Esophagus mucosa (tissue), 1 donor: Measurements from ENCODE around the gene AMFR. TPM values are rescaled to one million over a fixed set of nuclear protein-coding genes. Genes with fewer than 3 reads are reported as not detected.
"Not testable (repeated sequence)": the region's sequence is repeated elsewhere in the genome, so short reads cannot be mapped to it uniquely, and the experiment has no call there.

Source experiments
- ATAC-seq: fragments of 200-7000 bp; cut with Tn5 transposase; one replicate; pipeline ENCODE4 v1.9.1; 2020
- total RNA-seq: library from RNA; stranded (reverse); gene quantifications from one replicate; pipeline ENCODE4 v1.2.4, GENCODE V29; 2023
- donor health status: DM: yes; HTN: yes; CAD: no.

The AMFR gene
- total RNA-seq, 1 donor from 2014 or later: 74.2 TPM

DNA sequence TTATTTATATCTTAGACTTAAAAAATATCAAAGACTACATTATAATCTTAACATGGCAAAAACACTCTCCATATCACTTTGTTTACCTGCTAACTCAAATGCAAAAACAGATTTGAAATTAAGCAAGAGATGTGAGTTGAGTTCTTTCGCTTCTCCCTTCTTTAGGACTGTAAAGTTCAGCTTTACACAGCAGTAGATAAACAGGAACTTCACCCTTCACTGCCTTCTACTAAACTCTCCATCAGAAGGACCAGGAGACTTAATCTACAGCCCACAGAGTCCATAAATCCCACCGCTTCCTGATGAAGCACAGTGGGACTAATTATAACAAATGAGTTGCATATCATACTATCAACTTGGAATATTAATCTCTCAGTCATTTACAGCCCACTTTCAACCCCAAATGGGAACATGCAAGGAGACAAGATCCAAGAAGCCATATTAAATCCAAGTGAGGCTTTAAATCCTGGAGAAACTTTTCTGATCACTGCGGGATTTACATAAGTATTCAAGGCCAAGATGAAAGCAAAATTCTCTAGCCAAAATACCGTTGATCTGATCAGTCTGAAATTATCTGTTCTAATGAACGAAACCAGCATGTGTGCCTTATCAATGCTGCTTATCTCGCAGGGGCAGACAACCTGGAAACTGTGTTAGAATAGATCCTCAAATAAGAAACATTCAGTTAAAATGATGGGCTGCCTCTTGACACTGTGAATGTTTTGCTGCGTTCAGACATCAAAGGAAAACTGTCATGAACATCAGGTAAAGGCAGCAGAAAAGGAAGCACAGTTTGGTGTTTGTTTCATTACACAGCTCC is 1.6 kb downstream of the AMFR start:
- no peak for ATAC-seq

DNA sequence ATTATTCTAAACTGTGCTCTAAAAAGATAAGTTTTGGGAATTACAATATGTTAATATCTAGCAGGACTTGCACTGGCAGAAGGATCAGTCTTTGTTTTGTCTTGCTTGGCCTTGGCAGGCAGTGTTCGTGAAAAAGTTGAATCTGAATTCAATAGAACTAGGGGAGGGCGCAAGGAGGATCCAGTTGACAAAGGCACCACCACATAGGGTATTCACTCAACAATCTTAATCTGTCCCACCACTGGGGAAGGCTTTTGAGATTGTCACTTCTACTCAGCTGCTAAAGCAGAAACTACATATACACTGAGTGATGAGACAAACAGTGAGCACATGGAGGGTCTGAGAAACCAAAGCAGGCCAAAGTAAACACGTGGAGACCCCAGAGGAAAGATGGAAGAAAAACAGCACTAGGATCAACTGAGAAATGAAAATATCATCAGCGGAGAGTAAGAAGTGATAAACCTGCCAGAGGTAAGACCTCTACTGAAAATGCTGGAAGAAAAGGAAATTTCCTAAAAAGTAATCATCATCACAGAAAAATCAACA is 2.4 kb downstream of the AMFR start:
- no peak for ATAC-seq

DNA sequence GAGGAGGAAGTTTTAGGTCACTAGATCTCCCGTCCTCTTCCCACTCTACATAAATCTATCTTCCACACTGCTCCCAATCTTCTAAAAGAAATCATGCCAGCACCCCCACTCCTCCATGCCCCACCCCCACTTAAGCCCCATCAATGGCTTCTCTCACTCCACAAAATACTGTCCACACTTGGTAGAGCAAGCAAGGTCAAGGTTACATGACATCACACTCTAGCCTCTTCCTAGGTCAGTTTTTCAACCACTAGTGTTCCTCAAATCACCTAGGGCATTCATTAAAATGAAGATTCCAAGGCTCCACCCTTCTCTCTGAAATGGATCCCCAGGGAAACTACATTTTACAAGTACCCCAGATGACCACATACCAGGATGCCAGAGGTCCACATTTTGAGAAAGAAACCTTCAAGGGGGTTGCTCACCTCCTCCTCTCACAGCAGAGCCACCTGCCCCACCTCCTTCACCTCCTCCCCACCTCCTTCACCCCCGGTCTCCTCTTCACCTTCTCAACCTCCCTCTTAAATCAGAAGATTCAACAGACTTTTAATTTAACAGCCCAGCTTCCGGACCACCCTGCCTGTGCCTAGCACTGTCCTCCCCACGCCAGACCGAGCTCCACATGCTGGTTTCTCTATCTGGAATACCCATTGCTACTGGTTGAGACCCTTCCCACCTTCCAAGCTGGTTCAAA is 3.2 kb downstream of the AMFR start:
- ATAC-seq: no peak

DNA sequence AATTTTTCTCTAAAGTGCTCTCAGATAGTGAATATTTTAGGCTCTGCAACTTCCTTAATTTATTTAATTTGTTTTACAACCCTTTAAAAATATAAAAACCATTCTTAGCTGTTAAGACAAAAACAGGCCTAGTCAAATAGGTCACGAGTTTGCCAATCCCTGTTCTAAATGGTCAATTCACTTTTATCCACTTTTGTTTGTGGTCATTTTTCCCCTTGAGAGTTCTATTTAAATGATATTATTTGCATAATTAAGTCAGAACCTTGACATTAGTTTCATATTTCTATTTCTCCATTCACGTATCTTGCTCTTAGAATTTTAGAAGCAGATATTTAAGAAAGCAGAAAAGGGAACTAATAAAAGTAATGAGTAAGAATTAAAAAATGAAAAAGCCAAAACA is 4.0 kb downstream of the AMFR start:
- no peak for ATAC-seq

DNA sequence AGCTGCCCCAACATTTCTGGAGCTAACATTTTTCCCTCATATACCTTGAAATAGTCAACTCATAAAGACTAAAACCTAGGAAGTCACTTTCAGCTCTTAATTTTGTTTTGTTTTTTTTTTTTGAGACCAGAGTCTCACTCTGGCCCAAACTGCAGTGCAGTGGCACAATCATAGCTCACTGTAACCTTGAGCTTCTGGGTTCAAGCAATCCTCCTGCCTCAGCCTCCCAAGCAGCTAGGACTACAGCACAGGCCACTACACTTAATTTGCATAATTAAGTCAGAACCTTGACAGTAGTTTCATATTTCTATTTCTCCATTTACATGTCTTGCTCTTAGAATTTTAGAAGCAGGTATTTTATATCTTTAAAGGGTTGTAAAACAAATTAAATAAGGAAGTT is 4.7 kb downstream of the AMFR start:
- no peak for ATAC-seq

DNA sequence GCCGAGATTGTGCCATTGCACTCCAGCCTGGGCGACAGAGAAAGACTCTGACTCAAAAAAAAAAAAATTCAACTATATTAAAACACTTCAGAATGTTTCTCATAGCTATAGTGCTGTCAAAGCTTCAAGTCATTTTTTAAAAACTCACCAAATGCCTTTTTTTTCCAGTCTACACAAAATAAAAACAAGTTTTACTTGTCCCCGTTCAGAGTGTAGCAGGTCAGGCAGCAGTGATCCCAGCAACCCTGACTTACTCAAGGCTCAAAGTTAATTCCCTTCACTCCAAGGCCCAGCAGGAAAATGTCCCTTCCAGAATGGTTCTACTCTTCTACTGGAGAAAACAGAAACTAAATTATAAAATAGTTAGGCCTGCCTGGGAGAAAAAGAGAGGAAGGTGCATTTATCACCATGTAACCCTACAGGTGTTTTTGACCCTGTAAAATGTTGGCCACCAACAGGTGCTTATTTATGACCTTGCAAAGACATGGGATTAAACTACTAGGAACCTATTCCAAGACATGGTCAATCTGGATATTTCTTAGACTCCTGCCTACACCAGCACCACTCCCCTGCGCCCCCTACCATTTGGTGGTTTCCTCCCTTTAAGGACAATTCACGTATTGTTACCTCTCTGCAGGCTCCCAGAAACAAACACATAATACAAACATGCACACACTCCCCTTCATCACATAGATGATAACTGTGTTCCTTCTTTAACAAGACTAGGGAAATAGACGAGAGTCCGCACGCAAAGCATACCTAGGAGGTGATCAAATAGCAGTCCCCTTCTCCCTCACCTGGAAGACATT is 5.4 kb downstream of the AMFR start:
- peak; percentile 63 for ATAC-seq

DNA sequence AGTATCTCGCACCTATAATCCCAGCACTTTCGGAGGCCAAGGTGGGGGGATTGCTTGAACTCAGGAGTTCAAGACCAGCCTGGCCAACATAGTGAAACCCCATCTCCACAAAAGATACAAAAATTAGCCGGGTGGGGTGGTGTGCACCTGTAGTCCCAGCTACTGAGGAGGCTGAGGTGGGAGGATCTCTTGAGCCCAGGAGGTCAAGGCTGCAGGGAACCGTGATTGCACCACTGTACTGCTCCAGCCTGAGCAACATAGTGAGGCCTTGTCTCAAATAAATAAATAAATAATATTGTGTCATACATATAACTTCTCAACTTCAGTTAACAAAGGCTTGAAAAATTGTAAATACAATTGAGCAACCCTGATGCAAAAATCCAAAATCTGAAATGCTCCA is 8.2 kb downstream of the AMFR start:
- ATAC-seq: no peak

DNA sequence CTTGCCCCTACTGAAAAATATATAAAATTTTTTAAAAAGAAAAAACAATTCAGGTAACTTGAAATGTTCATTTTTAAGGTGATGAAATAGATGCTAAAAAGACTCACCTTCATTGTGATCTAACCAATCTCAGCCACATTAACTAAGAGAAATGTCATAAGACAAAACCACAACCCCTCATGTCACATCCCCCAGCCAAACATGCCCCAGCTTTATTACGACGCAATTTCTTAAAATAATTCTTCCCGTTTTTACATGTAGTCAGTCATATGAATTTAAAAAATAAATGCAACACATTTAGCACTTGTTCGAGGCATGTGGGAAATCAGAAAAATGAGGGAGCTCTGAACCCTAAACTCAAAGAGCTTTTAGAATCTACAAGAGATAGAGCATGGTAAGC is 9.5 kb downstream of the AMFR start:
- no peak for ATAC-seq

DNA sequence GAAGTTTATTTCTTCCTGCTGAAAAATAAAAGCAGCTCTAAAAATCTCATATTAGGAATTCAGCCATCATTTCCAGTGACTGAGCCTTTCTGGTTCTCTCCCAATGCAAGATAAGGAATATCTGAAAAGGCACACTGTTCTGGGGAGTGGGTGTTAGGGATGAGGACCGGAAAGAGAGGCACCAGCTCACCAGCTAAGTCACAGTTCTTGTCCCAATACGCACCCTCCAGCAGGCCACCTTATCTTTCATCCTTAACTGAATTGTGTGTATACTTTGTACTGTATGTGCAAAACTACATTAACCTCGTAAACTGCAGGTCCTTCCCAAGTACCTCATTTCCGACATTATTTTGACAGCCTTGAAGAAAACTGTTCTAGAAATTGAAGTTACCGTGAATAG is 11.0 kb downstream of the AMFR start:
- ATAC-seq: no peak

DNA sequence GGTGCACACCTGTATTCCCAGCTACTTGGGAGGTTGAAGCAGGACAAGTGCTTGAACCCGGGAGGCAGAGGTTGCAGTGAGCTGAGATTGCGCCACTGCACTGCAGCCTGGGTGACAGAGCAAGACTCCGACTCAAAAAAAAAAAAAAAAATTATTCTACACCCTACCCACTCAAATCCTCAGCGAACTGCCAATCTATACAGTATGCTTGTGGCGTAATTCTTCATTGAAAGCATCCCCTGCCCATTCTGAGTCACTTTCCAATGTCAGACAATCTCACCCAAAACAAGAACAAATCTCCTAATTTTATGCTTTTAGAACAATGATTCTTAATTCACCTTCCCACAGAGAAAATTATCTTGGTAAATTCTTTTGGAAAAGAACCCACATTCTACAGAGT is 12.0 kb downstream of the AMFR start:
- ATAC-seq: no peak

DNA sequence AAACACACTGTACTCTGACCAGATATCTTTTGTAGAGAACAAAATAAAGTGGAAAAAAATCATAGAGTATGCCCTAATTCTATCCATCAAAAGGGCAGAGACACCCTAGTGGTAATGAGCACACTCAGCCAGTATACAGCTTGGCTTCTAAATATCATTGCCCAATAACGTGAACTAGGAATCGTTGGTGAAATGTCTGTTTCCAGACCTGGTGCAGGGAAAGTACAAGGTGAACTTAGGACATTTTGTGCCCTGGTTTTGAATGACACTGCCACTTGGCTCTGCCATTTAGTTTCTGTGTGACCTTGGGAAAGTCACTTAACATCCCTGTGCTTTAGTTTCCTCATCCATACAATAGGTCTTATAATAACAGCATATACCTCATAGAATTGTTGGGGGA is 13.7 kb downstream of the AMFR start:
- no peak for ATAC-seq

DNA sequence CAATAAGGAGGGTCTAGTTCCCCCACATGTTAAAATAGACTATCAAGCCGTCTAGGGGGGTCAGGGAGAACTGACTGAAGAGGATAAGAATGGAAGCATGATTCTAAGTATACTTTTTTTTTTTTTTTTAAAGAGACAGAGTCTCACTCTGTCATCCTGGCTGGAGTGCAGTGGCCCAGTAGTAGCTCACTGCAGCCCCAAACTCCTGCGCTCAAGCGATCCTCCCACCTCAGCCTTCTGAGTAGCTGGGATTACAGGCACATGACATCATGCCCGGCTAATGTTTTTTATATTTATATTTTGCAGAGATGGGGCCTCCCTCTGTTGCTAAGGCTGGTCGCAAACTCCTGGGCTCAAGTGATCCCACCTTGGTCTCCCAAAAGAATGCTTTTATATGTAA is 14.2 kb downstream of the AMFR start:
- ATAC-seq: no peak

DNA sequence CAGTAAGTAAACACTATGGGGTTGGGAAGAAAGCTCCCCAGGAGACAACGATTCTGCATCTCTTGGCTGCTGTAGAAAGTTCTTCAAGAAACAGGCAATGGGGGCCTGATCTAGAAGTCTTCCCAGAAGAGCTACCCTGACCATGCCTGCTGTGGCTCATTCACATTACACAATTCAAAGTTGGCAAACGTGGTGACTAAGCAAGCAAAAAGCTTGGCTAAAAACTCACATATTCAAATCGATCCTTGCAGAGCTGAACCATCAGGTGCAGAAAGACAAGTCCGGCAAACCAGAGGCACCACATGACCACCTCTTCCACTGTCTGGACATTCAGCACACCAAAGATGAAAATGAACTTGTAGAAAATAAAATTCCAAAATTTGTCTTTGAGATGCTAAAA is 16.1 kb downstream of the AMFR start:
- peak; percentile 73 for ATAC-seq

DNA sequence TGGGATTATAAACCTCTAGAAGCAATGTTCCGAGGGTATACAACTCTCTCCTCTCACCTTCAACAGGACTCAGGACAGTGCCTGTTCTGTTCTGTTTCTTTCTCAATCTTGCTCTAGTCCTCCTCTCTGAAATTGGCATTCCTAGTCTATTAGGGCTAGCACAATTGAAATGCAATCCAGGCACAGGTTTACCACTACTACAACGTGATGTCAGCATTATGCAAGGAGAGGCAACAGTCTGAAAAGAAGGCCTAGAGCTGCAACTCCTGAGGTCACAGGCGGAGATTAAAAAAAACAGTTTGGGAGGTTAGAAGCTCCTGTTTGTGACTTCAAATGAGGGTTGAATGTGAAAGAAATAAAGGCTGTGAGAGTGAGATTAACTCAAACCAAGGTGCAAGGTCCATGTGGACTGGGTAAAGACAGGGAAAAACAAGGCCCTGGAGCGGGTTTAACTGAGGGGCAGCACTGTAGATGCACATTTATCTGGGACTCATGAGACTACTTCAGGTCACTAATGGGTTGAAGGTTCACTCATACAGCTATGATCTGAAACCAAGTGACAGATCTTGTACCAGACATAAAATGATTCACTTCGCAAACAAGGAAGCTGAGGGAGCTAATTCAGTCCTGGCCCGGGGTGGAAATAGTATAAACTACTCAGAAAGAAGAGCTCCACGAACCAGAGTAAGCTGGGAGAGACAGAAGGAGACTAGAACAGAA is 16.8 kb downstream of the AMFR start:
- ATAC-seq: peak; percentile 89

DNA sequence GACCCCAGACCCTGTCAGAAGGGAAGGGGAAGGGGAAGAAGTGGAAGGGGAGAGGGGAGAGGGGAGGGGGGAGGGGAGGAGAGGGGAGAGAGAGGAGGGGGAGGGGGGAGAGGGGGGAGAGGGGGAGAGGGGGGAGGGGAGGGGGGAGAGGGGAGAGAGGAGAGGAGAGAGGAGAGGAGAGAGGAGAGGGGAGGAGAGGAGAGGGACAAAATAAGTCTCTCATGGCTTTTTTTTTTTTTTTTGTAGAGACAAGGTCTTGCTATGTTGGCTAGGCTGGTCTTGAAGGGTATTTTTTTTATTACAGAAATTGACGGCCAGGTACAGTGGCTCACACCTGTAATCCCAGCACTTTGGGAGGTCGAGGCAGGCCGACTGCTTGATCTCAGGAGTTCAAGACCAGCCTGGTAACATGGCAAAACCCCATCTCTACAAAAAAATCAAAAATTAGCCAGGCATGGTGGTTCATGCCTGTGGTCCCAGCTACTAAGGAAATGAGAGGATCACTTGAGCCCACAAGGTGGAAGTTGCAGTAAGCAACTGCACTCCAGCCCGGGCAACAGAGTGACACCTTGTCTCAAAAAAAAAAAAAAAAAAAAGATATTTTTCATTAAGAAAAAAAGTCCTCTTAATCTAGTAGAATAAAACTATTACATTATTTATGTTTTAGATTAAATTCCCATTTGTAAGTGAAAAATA is 19.2 kb downstream of the AMFR start:
- ATAC-seq: no peak

DNA sequence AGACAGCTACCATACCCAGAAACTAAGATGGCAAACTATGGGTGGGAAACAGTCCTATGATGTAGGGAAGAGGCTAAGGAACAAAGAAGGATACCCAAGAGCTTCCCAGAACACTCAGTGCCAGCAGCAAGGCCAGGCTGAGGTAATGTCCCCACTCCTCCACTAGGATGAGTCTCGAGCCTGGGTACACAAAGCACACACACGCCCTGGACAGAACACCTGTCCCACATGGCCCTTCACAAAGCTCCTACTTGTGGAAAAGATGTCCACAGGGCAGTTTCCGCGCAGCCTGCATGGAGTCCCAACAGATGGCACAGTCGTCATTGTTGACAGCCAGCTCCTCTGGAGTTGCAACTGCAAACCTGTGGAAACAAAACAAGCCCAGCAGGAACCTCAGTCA is 23.9 kb downstream of the AMFR start:
- peak; percentile 83 for ATAC-seq

DNA sequence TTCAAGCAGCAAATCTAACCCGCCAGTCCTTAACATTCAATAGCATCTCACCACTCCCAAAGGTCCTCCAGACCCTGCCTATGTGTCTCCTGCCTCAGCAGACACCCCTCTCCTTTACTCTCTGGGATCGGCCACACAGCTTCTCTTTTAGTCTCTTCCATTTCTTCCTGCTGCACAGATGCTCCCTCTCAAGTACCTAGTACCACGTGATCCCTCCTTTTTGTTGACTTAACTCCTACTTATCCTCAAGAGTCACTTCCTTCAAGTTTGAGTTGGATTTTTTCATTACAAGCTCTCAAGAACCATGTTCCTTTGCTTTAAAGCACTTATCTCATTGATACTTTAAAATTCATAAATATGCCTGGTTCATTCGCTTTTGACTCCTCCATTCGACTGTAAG is 24.9 kb downstream of the AMFR start:
- no peak for ATAC-seq

DNA sequence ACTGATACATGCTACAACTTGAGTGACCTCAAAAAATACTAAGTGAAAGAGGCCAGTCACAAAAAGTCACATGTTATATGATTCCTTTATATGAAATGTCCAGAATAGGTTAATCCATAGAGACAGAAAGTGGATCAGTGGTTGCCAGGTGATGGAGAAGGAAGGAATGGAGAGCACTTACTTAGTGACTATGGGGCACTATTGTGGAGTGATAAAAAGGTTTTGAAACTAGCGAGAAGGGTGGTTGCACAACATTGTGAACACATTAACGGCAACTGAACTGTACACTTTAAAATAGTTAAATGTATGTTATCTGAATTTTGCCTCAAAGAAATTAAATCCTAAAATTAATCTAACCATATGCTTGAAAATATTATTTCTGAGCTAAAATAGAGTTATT is 25.9 kb downstream of the AMFR start:
- no peak for ATAC-seq

DNA sequence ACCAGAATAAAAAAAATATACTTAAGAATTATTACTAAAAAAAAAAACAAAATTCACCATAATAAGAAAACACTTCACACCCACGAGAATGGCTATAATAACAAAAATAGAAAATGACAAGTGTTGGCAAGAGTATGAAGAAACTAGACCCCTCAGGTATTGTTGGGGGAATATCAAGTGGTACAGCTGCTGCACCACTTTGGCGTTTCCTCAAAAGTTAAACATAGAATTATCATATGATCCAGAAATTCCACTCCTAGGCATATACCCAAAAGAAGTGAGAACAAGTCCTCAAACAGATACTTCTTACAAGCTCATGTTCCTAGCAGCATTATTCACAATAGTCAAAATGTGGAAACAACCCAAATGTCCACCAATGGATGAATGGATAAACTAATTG is 26.3 kb downstream of the AMFR start:
- no peak for ATAC-seq

DNA sequence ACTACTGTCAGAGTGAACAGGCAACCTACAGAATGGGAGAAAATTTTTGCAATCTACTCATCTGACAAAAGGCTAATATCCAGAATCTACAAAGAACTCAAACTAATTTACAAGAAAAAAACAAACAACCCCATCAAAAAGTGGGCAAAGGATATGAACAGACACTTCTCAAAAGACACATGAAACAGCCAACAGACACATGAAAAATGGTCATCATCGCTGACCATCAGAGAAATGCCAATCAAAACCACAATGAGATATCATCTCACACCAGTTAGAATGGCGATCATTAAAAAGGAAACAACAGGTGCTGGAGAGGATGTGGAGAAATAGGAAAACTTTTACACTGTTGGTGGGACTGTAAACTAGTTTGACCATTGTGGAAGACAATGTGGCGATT is 28.6 kb downstream of the AMFR start:
- ATAC-seq: not testable (repeated sequence)

DNA sequence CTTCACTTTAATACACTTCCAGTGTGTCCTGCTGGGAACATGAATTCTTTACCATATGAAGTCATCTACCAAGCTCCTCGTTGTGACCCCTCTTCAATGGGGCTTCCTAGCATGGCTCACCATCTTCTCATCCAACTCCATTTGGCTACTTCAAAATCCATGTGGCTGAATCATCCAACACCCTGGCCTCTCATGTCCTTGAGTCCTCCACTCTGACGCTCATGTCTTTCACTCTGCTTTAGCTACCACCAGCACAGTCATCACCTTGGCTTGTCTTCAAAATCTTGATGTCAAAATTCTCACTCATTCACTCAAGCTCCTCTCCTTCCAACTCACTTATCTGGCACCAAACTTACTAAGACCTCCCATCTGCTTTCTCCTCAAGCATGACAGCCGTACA is 35.8 kb downstream of the AMFR start:
- no peak for ATAC-seq

DNA sequence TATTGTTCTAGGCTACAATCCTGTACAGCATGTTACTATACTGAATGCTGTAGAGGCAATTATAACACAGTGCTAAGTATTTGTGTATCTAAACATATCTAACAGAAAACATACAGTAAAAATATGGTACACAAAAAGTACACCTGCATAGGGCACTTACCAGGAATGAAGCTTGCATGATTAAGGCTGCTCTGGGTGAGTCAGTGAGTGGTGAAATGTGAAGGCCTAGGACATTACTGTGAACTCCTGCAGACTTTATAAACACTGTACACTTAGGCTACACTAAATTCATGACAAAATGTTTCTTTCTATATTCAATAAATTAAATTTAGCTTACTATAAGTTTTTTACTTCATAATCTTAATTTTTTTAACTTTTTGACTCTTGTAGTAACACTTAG is 37.1 kb downstream of the AMFR start:
- ATAC-seq: no peak
